C4-2B (cell line): ENCODE results near the gene OR7A10.
A peak's percentile ranks its signal among the peaks of the same experiment; 100 is the strongest.

Source experiments
- H3K27ac ChIP-seq: fragments of 450-650 bp; 2 replicates; pipeline ENCODE4 v1.5.1; 2017
- CTCF ChIP-seq: fragments of 450-650 bp; conservative IDR thresholded peaks from 2 replicates; pipeline ENCODE4 v1.5.1; 2017; ENCODE audit warnings: mild to moderate bottlenecking
- ZFX ChIP-seq: fragments of 450-650 bp; IDR thresholded peaks from 2 replicates; pipeline ENCODE4 v1.6.1; 2017

Gene OR7A10

GRCh38 chr19:14848822-14849221, at the start of gene OR7A10:
TSS of gene OR7A10 (minus strand) at chr19:14848922. CDS start at chr19:14841877, 7,045 bp downstream.
- no peak within 1 kb of the TSS for H3K27ac ChIP-seq
- TF ChIP-seq ZFX (no peak), CTCF (no peak)

- H3K27ac ChIP-seq, result no peak overlapping the region
- TF ChIP-seq ZFX (no peak), CTCF (no peak)
These were observed 42.1 kb upstream of the OR7A10 start for GRCh38 chr19:14890643-14891379.

GRCh38 chr19:14889994-14890642, 41.4 kb upstream of the OR7A10 start:
- no peak for TF ChIP-seq ZFX
- TF ChIP-seq CTCF, result no peak
- H3K27ac ChIP-seq, result no peak overlapping the region

- no peak within 1 kb of the TSS for H3K27ac ChIP-seq
- no peak for TF ChIP-seq CTCF
- TF ChIP-seq ZFX, result no peak
These were observed 37.3 kb upstream of the OR7A10 start, which contains the start of gene OR7A17 for GRCh38 chr19:14886032-14886431. TSS of gene OR7A17 (minus strand) at chr19:14886132. CDS start at chr19:14881355, 4,777 bp downstream.

GRCh38 chr19:14871619-14872230, 23.0 kb upstream of the OR7A10 start:
- no peak overlapping the region for H3K27ac ChIP-seq
- TF ChIP-seq CTCF (peak; percentile 81), ZFX (no peak)

GRCh38 chr19:14868497-14868896, 19.8 kb upstream of the OR7A10 start:
- TF ChIP-seq CTCF (no peak), ZFX (no peak)

GRCh38 chr19:14843578-14843977, 5.1 kb downstream of the OR7A10 start:
- no peak for TF ChIP-seq ZFX
- no peak for TF ChIP-seq CTCF
- no peak overlapping the region for H3K27ac ChIP-seq

More at GRCh38 chr19:14868497-14868896, 19.8 kb upstream of the OR7A10 start:
- no peak overlapping the region for H3K27ac ChIP-seq
